Trophoblast cell (in vitro differentiated cells and primary cell): ENCODE results near the gene YBEY.
A peak's percentile ranks its signal among the peaks of the same experiment; 100 is the strongest.

Experiments used
- DNase-seq, 2 donors: peaks; one replicate each; pipeline ENCODE4 v3.0.0-alpha.2; 2016
- H2AFZ ChIP-seq: 2 replicates; pipeline ENCODE4 v1.6.1; 2013; ENCODE audit warnings: low read length, moderate library complexity, mild to moderate bottlenecking; ENCODE audit not compliant: insufficient read depth, poor library complexity
- H2AK5ac ChIP-seq: 2 replicates; pipeline ENCODE4 v1.6.1; 2013; ENCODE audit warnings: mild to moderate bottlenecking, low read length
- H2BK120ac ChIP-seq: 2 replicates; pipeline ENCODE4 v1.6.1; 2013; ENCODE audit warnings: low read length, mild to moderate bottlenecking, moderate library complexity; ENCODE audit not compliant: insufficient read depth, poor library complexity
- H2BK12ac ChIP-seq: 2 replicates; pipeline ENCODE4 v1.6.1; 2013; ENCODE audit warnings: mild to moderate bottlenecking, low read length, moderate library complexity
- H2BK5ac ChIP-seq: 2 replicates; pipeline ENCODE4 v1.6.1; 2013; ENCODE audit warnings: low read length, low read depth, moderate library complexity, mild to moderate bottlenecking; ENCODE audit not compliant: poor library complexity
- H3K14ac ChIP-seq: 2 replicates; pipeline ENCODE4 v1.6.1; 2013; ENCODE audit warnings: mild to moderate bottlenecking, low read length
- H3K18ac ChIP-seq: 2 replicates; pipeline ENCODE4 v1.6.1; 2013; ENCODE audit warnings: mild to moderate bottlenecking, low read length
- H3K23ac ChIP-seq: 2 replicates; pipeline ENCODE4 v1.6.1; 2013; ENCODE audit warnings: low read length
- H3K27ac ChIP-seq: 2 replicates; pipeline ENCODE4 v1.5.1; 2013; ENCODE audit warnings: low read depth, mild to moderate bottlenecking, inconsistent platforms, low read length, moderate library complexity
- H3K27me3 ChIP-seq: 2 replicates; pipeline ENCODE4 v1.6.1; 2013; ENCODE audit warnings: inconsistent platforms, mild to moderate bottlenecking, low read length, moderate library complexity; ENCODE audit not compliant: insufficient read depth
- H3K36me3 ChIP-seq, 2 experiments: 1 replicate in 1 of 2; 2 replicates in 1 of 2; pipeline ENCODE4 v1.6.1; 2013; ENCODE audit warnings: low read length in 2 of 2, mild to moderate bottlenecking in 2 of 2, moderate library complexity in 1 of 2; ENCODE audit not compliant: insufficient read depth in 2 of 2, control insufficient read depth in 1 of 2
- H3K4ac ChIP-seq: 2 replicates; pipeline ENCODE4 v1.6.1; 2013; ENCODE audit warnings: low read depth, mild to moderate bottlenecking, low read length, moderate library complexity
- H3K4me1 ChIP-seq, 2 experiments: 1 replicate in 1 of 2; 2 replicates in 1 of 2; pipeline ENCODE4 v1.6.1; 2013; ENCODE audit warnings: low read length in 2 of 2, mild to moderate bottlenecking in 2 of 2, moderate library complexity in 1 of 2; ENCODE audit not compliant: insufficient read depth in 2 of 2, control insufficient read depth in 1 of 2
- H3K4me2 ChIP-seq: 2 replicates; pipeline ENCODE4 v1.6.1; 2013; ENCODE audit warnings: inconsistent platforms, mild to moderate bottlenecking, low read length, moderate library complexity
- H3K4me3 ChIP-seq: 2 replicates; pipeline ENCODE4 v1.5.1; 2013; ENCODE audit warnings: mild to moderate bottlenecking, low read depth, low read length, inconsistent platforms
- H3K79me1 ChIP-seq: one replicate; pipeline ENCODE4 v1.6.1; 2013; ENCODE audit warnings: low read length
- H3K79me2 ChIP-seq: 2 replicates; pipeline ENCODE4 v1.6.1; 2013; ENCODE audit warnings: low read length, mild to moderate bottlenecking; ENCODE audit not compliant: control insufficient read depth, insufficient read depth, poor library complexity
- H3K9ac ChIP-seq: 2 replicates; pipeline ENCODE4 v1.6.1; 2013; ENCODE audit warnings: mild to moderate bottlenecking, low read length
- H3K9me3 ChIP-seq: 2 replicates; pipeline ENCODE4 v1.6.1; 2013; ENCODE audit warnings: low read depth, mild to moderate bottlenecking, control low read depth, inconsistent platforms, low read length; ENCODE audit not compliant: insufficient read depth
- H4K12ac ChIP-seq: 2 replicates; pipeline ENCODE4 v1.6.1; 2013; ENCODE audit warnings: low read depth, mild to moderate bottlenecking, low read length, moderate library complexity
- H4K8ac ChIP-seq: 2 replicates; pipeline ENCODE4 v1.6.1; 2013; ENCODE audit warnings: low read depth, mild to moderate bottlenecking, low read length, moderate library complexity
- H4K91ac ChIP-seq: one replicate; pipeline ENCODE4 v1.6.1; 2013; ENCODE audit warnings: low read depth, mild to moderate bottlenecking, low read length, moderate library complexity
- WGBS: extraction: QIAGEN DNeasy Blood & Tissue Kit; methylation state at CpG from one replicate; pipeline ENCODE4 v1.1.7; 2013; ENCODE audit warnings: missing lambda C conversion rate; ENCODE audit not compliant: insufficient read length, insufficient coverage; ENCODE audit errors: extremely low coverage; 5-methylcytosine and 5-hydroxymethylcytosine counted together

The YBEY gene

DNA sequence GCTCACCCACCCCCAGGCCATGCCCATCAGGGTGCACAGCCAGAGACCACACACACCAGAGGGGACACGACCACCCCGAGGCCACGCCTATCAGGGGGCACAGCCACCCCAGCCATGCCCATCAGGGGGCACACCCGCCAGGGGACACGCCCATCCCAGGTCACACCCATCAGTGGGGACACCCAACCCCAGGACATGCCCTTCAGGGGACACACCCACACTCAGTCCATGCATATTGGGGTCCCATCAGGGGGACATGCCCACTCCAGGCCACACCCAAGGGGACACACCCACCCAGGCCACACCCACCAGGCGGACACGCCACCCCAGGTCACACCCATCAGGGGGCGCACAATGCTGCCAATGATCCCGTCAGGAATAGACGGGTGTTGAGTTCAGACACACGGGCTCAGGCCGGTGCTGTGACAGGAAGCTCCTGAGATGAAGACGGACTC lies 21.4 kb upstream of the YBEY start:
- DNase-seq, result no peak
- Histone ChIP-seq H3K9me3 (no peaks in the 10 kb centered on the region), H2BK120ac (no peak overlapping the region), H4K12ac (no peak overlapping the region), H3K27me3 (no peaks in the 10 kb centered on the region), H3K18ac (no peak overlapping the region), H3K79me2 (no peaks in the 10 kb centered on the region), H3K4ac (no peak overlapping the region), H4K8ac (no peak overlapping the region), H3K14ac (no peak overlapping the region), H3K27ac (no peak overlapping the region), H2BK12ac (no peak overlapping the region), H3K4me3 (no peak overlapping the region), H2AFZ (no peak overlapping the region), H3K4me1 (no peaks in the 10 kb centered on the region), H3K79me1 (no peaks in the 10 kb centered on the region), H2BK5ac (no peak overlapping the region), H3K23ac (no peak overlapping the region), H2AK5ac (no peak overlapping the region), H3K4me2 (no peak overlapping the region), H4K91ac (no peak overlapping the region), H3K9ac (no peak overlapping the region), H3K36me3 (peaks cover 67 to 69% of the 10 kb centered on the region in 2 experiments)
- no CpG with 5 or more reads among the region's 13 CpGs for WGBS

DNA sequence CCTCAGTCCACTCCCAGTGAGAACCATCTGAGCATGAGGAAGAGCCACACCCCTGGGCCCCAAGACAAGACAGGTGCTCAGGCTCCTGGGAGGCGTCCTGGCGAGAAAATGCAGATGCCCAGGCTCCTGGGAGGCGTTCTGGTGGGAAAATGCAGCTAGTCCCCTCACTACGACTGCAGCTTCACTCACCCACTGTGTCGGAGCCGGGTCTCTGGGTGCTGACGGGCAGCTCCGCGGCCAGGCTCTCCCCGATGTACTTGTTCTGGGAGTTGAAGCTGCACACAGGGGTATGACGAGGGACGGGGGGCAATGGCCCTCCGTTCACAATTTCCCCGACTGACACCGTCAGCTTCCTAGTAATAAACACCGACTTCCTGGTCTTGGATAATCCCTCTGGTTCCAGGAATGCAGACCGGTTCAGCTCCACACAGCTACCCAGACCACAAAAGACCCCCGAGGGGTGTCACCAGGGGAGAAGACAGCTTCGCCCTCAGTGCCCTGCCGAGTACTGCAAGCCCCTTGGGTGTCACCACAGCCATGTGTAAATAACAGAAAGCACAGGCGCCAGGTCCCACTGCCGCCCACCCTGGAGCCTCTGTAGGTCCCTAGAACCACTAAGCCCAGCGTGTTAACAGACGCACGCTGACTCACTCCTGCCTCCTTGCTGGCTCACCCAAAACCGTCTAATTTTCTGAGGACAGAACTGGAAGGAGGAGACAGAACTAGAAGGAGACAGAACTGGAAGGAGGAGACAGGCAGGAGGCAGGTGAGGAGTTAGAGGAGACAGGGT lies 20.2 kb upstream of the YBEY start:
- H2BK120ac ChIP-seq, result no peak overlapping the region
- no peak overlapping the region for H4K91ac ChIP-seq
- no peaks in the 10 kb centered on the region for H3K4me1 ChIP-seq
- no peak overlapping the region for H3K4ac ChIP-seq
- H2AK5ac ChIP-seq, result no peak overlapping the region
- H4K12ac ChIP-seq, result no peak overlapping the region
- no peak overlapping the region for H4K8ac ChIP-seq
- H3K27ac ChIP-seq, result no peak overlapping the region
- H2AFZ ChIP-seq, result no peak overlapping the region
- H3K4me2 ChIP-seq, result no peak overlapping the region
- peak overlapping the region; percentile 37 for H3K4me3 ChIP-seq
- H3K27me3 ChIP-seq, result no peaks in the 10 kb centered on the region
- H3K9me3 ChIP-seq, result no peaks in the 10 kb centered on the region
- no peak overlapping the region for H2BK12ac ChIP-seq
- no peaks in the 10 kb centered on the region for H3K79me2 ChIP-seq
- no peak overlapping the region for H3K14ac ChIP-seq
- no peaks in the 10 kb centered on the region for H3K79me1 ChIP-seq
- peaks cover 66 to 68% of the 10 kb centered on the region in 2 experiments for H3K36me3 ChIP-seq
- DNase-seq, result no peak
- H3K18ac ChIP-seq, result no peak overlapping the region
- H3K9ac ChIP-seq, result no peak overlapping the region
- H3K23ac ChIP-seq, result no peak overlapping the region
- no CpG with 5 or more reads among the region's 26 CpGs for WGBS
- H2BK5ac ChIP-seq, result no peak overlapping the region

DNA sequence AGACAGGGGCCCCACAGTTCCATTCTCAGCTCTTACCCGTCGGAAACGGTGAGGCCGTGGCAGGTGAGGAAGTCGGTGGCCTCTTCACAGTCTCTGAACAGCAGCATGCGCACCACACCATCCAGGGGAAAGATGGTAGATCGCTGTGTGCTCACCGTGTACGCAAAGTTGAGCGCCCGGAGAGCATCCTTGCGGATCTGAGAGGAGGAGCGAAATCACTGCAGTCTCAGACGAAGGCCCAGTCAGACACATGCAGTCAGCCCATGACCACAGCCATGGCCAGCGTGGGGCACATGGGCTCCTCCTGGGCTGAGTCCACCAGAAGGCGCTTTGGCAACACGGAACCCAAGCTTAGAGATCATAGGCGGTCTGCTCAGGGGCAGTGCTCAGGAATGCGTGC lies 19.2 kb upstream of the YBEY start:
- no peaks in the 10 kb centered on the region for H3K9me3 ChIP-seq
- H3K27ac ChIP-seq, result no peak overlapping the region
- no CpG with 5 or more reads among the region's 19 CpGs for WGBS
- H3K4me2 ChIP-seq, result no peak overlapping the region
- no peak for DNase-seq
- H3K23ac ChIP-seq, result no peak overlapping the region
- H3K79me1 ChIP-seq, result no peaks in the 10 kb centered on the region
- no peaks in the 10 kb centered on the region for H3K79me2 ChIP-seq
- H2AFZ ChIP-seq, result no peak overlapping the region
- no peaks in the 10 kb centered on the region for H3K27me3 ChIP-seq
- peaks cover 62 to 69% of the 10 kb centered on the region in 2 experiments for H3K36me3 ChIP-seq
- H3K14ac ChIP-seq, result no peak overlapping the region
- peak overlapping the region; percentile 31 for H4K12ac ChIP-seq
- H2BK5ac ChIP-seq, result no peak overlapping the region
- H3K4me1 ChIP-seq, result no peaks in the 10 kb centered on the region
- no peak overlapping the region for H2BK120ac ChIP-seq
- no peak overlapping the region for H3K4me3 ChIP-seq
- no peak overlapping the region for H2AK5ac ChIP-seq
- no peak overlapping the region for H3K9ac ChIP-seq
- no peak overlapping the region for H2BK12ac ChIP-seq
- no peak overlapping the region for H3K4ac ChIP-seq
- H4K91ac ChIP-seq, result no peak overlapping the region
- H4K8ac ChIP-seq, result no peak overlapping the region
- no peak overlapping the region for H3K18ac ChIP-seq

DNA sequence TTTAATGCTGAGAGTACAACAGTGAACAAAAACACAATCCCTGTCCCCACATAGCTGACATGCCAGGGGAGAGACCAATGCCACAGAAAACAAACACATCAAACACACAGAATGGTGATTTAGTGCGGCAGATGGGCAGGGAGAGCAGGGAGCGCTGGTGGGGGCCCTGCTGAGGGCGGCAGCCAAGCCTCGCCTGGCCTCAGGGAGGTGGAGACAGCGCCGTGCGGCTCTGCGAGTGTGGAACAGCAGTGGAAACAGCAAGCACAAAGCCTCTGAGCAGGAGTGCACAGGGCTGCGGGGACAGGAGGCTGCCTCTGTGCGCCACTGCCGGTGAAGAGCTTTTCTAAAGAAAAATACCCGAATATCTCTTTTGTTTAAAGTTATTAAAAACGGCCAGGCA lies 17.8 kb upstream of the YBEY start:
- Histone ChIP-seq H3K14ac (no peak overlapping the region), H3K9ac (no peak overlapping the region), H2BK12ac (no peak overlapping the region), H2BK120ac (no peak overlapping the region), H4K12ac (peak overlapping the region; percentile 55), H2BK5ac (no peak overlapping the region), H3K79me2 (no peaks in the 10 kb centered on the region), H3K36me3 (peaks cover 72 to 80% of the 10 kb centered on the region in 2 experiments), H3K18ac (no peak overlapping the region), H3K9me3 (no peaks in the 10 kb centered on the region), H2AK5ac (no peak overlapping the region), H3K79me1 (no peaks in the 10 kb centered on the region), H3K4me3 (no peak overlapping the region), H4K8ac (no peak overlapping the region), H3K4me2 (no peak overlapping the region), H3K4ac (no peak overlapping the region), H2AFZ (no peak overlapping the region), H4K91ac (no peak overlapping the region), H3K27ac (no peak overlapping the region), H3K23ac (no peak overlapping the region), H3K4me1 (no peaks in the 10 kb centered on the region), H3K27me3 (no peaks in the 10 kb centered on the region)
- DNase-seq, result no peak
- no CpG with 5 or more reads among the region's 13 CpGs for WGBS
